ENCODE measurements around the gene ZNF888.
"Not testable (repeated sequence)": the region's sequence is repeated elsewhere in the genome, so short reads cannot be mapped to it uniquely, and the experiment has no call there.

The ZNF888 gene

GRCh38 chr19:52941941-52942385 is 18.7 kb upstream of the ZNF888 start:
- in situ Hi-C loops (cut with HindIII; ENCODE audit: low sequenced_read_pairs), result no loop called here

- in situ Hi-C loops (cut with HindIII; ENCODE audit: low sequenced_read_pairs), result not testable (repeated sequence)
Observed at GRCh38 chr19:52941523-52941922, 18.3 kb upstream of the ZNF888 start.

GRCh38 chr19:52940905-52941304 is 17.7 kb upstream of the ZNF888 start:
- in situ Hi-C loops (cut with HindIII; ENCODE audit: low sequenced_read_pairs), result not testable (repeated sequence)

- in situ Hi-C loops (cut with HindIII; ENCODE audit: low sequenced_read_pairs), result no loop called here
Observed at GRCh38 chr19:52938761-52939160, 15.5 kb upstream of the ZNF888 start.

- in situ Hi-C loops (cut with HindIII; ENCODE audit: low sequenced_read_pairs), result no loop called here
Observed at GRCh38 chr19:52936954-52937325, 13.7 kb upstream of the ZNF888 start.

GRCh38 chr19:52936151-52936953 is 13.1 kb upstream of the ZNF888 start:
- in situ Hi-C loops (cut with HindIII; ENCODE audit: low sequenced_read_pairs), result no loop called here

GRCh38 chr19:52935434-52935833 is 12.2 kb upstream of the ZNF888 start:
- in situ Hi-C loops (cut with HindIII; ENCODE audit: low sequenced_read_pairs), result no loop called here

- in situ Hi-C loops (cut with HindIII; ENCODE audit: low sequenced_read_pairs), result not testable (repeated sequence)
Observed at GRCh38 chr19:52924641-52925040, 1.4 kb upstream of the ZNF888 start.

- in situ Hi-C loops (cut with HindIII; ENCODE audit: low sequenced_read_pairs), result no loop called here
Observed at GRCh38 chr19:52923778-52924593, 758 bp upstream of the ZNF888 start.

- in situ Hi-C loops (cut with HindIII; ENCODE audit: low sequenced_read_pairs), result no loop called here
Observed at GRCh38 chr19:52917531-52917930, 5.7 kb downstream of the ZNF888 start.

- in situ Hi-C loops (cut with HindIII; ENCODE audit: low sequenced_read_pairs), result no loop called here
Observed at GRCh38 chr19:52910648-52911047, 12.6 kb downstream of the ZNF888 start.

GRCh38 chr19:52904052-52904780 is 19.0 kb downstream of the ZNF888 start:
- in situ Hi-C loops (cut with HindIII; ENCODE audit: low sequenced_read_pairs), result not testable (repeated sequence)

- in situ Hi-C loops (cut with HindIII; ENCODE audit: low sequenced_read_pairs), result no loop called here
Observed at GRCh38 chr19:52901842-52902241, 21.4 kb downstream of the ZNF888 start.

GRCh38 chr19:52898596-52898995 is 24.6 kb downstream of the ZNF888 start:
- in situ Hi-C loops (cut with HindIII; ENCODE audit: low sequenced_read_pairs), result not testable (repeated sequence)

GRCh38 chr19:52898101-52898500 is 25.1 kb downstream of the ZNF888 start:
- in situ Hi-C loops (cut with HindIII; ENCODE audit: low sequenced_read_pairs), result no loop called here

- in situ Hi-C loops (cut with HindIII; ENCODE audit: low sequenced_read_pairs), result no loop called here
Observed at GRCh38 chr19:52897138-52897935, 25.9 kb downstream of the ZNF888 start, which contains the start of gene ZNF320. TSS of gene ZNF320 (minus strand) at chr19:52897635. CDS start at chr19:52890255, 7,380 bp downstream.

GRCh38 chr19:52896431-52897137 is 26.6 kb downstream of the ZNF888 start:
- in situ Hi-C loops (cut with HindIII; ENCODE audit: low sequenced_read_pairs), result no loop called here

- in situ Hi-C loops (cut with HindIII; ENCODE audit: low sequenced_read_pairs), result no loop called here
Observed at GRCh38 chr19:52891336-52891735, 31.9 kb downstream of the ZNF888 start.

- in situ Hi-C loops (cut with HindIII; ENCODE audit: low sequenced_read_pairs), result no loop called here
Observed at GRCh38 chr19:52889931-52890330, 33.3 kb downstream of the ZNF888 start.

- in situ Hi-C loops (cut with HindIII; ENCODE audit: low sequenced_read_pairs), result no loop called here
Observed at GRCh38 chr19:52889076-52889475, 34.2 kb downstream of the ZNF888 start.
